H9 (cell line): ENCODE data around the gene FCER1G. TPM values are rescaled to one million over a fixed set of nuclear protein-coding genes. Genes with fewer than 3 reads are reported as not detected.

ENCODE experiments used
- DNase-seq: peaks from one replicate; pipeline ENCODE4 v3.0.0-alpha.2; 2017
- H2AFZ ChIP-seq: one replicate; pipeline ENCODE4 v1.6.1; 2013; ENCODE audit warnings: mild to moderate bottlenecking, low read length, control low read depth, moderate library complexity
- H2AK5ac ChIP-seq: 2 replicates; pipeline ENCODE4 v1.6.1; 2013; ENCODE audit warnings: low read length, control low read depth, mixed read lengths; ENCODE audit not compliant: insufficient read length
- H2BK120ac ChIP-seq: one replicate; pipeline ENCODE4 v1.6.1; 2013; ENCODE audit warnings: low read depth, mild to moderate bottlenecking, low read length, control low read depth, inconsistent platforms; ENCODE audit not compliant: poor library complexity, severe bottlenecking
- H2BK12ac ChIP-seq: 2 replicates; pipeline ENCODE4 v1.6.1; 2013; ENCODE audit warnings: low read length, control low read depth, mixed read lengths, low read depth; ENCODE audit not compliant: insufficient read length
- H2BK15ac ChIP-seq: 2 replicates; pipeline ENCODE4 v1.6.1; 2013; ENCODE audit warnings: low read depth, low read length, control low read depth
- H2BK20ac ChIP-seq: one replicate; pipeline ENCODE4 v1.6.1; 2013; ENCODE audit warnings: low read depth, mild to moderate bottlenecking, low read length, control low read depth, inconsistent platforms; ENCODE audit not compliant: poor library complexity, severe bottlenecking
- H2BK5ac ChIP-seq: 2 replicates; pipeline ENCODE4 v1.6.1; 2013; ENCODE audit warnings: low read length, control low read depth, mixed read lengths; ENCODE audit not compliant: insufficient read length
- H3K14ac ChIP-seq: 2 replicates; pipeline ENCODE4 v1.6.1; 2013; ENCODE audit warnings: low read length, control low read depth; ENCODE audit not compliant: insufficient read depth
- H3K18ac ChIP-seq: 2 replicates; pipeline ENCODE4 v1.6.1; 2013; ENCODE audit warnings: low read depth, mild to moderate bottlenecking, mixed read lengths, low read length, control low read depth; ENCODE audit not compliant: insufficient read length
- H3K23ac ChIP-seq: 2 replicates; pipeline ENCODE4 v1.6.1; 2013; ENCODE audit warnings: low read length, control low read depth, mixed read lengths, low read depth; ENCODE audit not compliant: insufficient read length
- H3K23me2 ChIP-seq: 2 replicates; pipeline ENCODE4 v1.6.1; 2013; ENCODE audit warnings: low read depth, mild to moderate bottlenecking, mixed read lengths, low read length, control low read depth; ENCODE audit not compliant: insufficient read length, poor library complexity, severe bottlenecking
- H3K27ac ChIP-seq: 2 replicates; pipeline ENCODE4 v1.5.1; 2013; ENCODE audit warnings: low read length, control low read depth, mixed read lengths, low read depth; ENCODE audit not compliant: insufficient read length
- H3K27me3 ChIP-seq: 2 replicates; pipeline ENCODE4 v1.6.1; 2013; ENCODE audit warnings: low read length, control low read depth, inconsistent platforms; ENCODE audit not compliant: insufficient read depth
- H3K4ac ChIP-seq: 2 replicates; pipeline ENCODE4 v1.6.1; 2013; ENCODE audit warnings: low read depth, mild to moderate bottlenecking, control low read depth, inconsistent platforms, low read length, moderate library complexity
- H3K4me1 ChIP-seq: 2 replicates; pipeline ENCODE4 v1.6.1; 2013; ENCODE audit warnings: low read length, control low read depth, inconsistent platforms; ENCODE audit not compliant: insufficient read depth
- H3K4me2 ChIP-seq: 2 replicates; pipeline ENCODE4 v1.6.1; 2013; ENCODE audit warnings: low read length, control low read depth, mixed read lengths; ENCODE audit not compliant: insufficient read length, insufficient read depth
- H3K56ac ChIP-seq: 2 replicates; pipeline ENCODE4 v1.6.1; 2013; ENCODE audit warnings: low read depth, mild to moderate bottlenecking, mixed read lengths, low read length, control low read depth; ENCODE audit not compliant: insufficient read length
- H3K79me1 ChIP-seq: 2 replicates; pipeline ENCODE4 v1.6.1; 2013; ENCODE audit warnings: low read depth, mild to moderate bottlenecking, moderate library complexity, low read length, control low read depth, inconsistent platforms; ENCODE audit not compliant: insufficient read depth, poor library complexity, severe bottlenecking
- H3K79me2 ChIP-seq: 2 replicates; pipeline ENCODE4 v1.6.1; 2013; ENCODE audit warnings: low read length, control low read depth, inconsistent platforms; ENCODE audit not compliant: insufficient read depth
- H3K9ac ChIP-seq: 2 replicates; pipeline ENCODE4 v1.6.1; 2013; ENCODE audit warnings: low read length, control low read depth, mixed read lengths; ENCODE audit not compliant: insufficient read length; ENCODE audit errors: extremely low read depth
- H3K9me3 ChIP-seq: one replicate; pipeline ENCODE4 v1.6.1; 2013; ENCODE audit warnings: low read depth, low read length, inconsistent platforms; ENCODE audit not compliant: control insufficient read depth
- H3T11ph ChIP-seq: one replicate; pipeline ENCODE4 v1.6.1; 2013; ENCODE audit warnings: mild to moderate bottlenecking, low read length, control low read depth, inconsistent platforms
- H4K20me1 ChIP-seq: one replicate; pipeline ENCODE4 v1.6.1; 2013; ENCODE audit not compliant: control insufficient read depth, insufficient read length, insufficient read depth
- H4K5ac ChIP-seq: 2 replicates; pipeline ENCODE4 v1.6.1; 2013; ENCODE audit warnings: low read depth, mild to moderate bottlenecking, mixed read lengths, low read length, control low read depth; ENCODE audit not compliant: insufficient read length
- H4K8ac ChIP-seq: replicated peaks from 2 replicates; pipeline ENCODE4 v1.6.1; 2013; ENCODE audit warnings: low read length, control low read depth, mixed read lengths, low read depth; ENCODE audit not compliant: insufficient read length
- H4K91ac ChIP-seq: 2 replicates; pipeline ENCODE4 v1.6.1; 2013; ENCODE audit warnings: low read depth, mild to moderate bottlenecking, moderate library complexity, mixed read lengths, low read length, control low read depth; ENCODE audit not compliant: insufficient read length
- H3K27ac Mint-ChIP-seq, 3 experiments: 2 replicates in 2 of 3; 3 replicates in 1 of 3; pipeline ENCODE4 v1.8.0; 2020 to 2021; ENCODE audit warnings: mixed read lengths in 3 of 3, mild to moderate bottlenecking in 1 of 3, moderate library complexity in 1 of 3
- H3K27me3 Mint-ChIP-seq: 2 replicates; pipeline ENCODE4 v1.8.0; 2021; ENCODE audit warnings: low read depth, mild to moderate bottlenecking, moderate library complexity, mixed read lengths
- H3K36me3 Mint-ChIP-seq, 3 experiments: 2 replicates in 2 of 3; 3 replicates in 1 of 3; pipeline ENCODE4 v1.8.0; 2020 to 2021; ENCODE audit warnings: low read depth in 3 of 3, mixed read lengths in 3 of 3; ENCODE audit not compliant: insufficient read depth in 1 of 3
- H3K4me1 Mint-ChIP-seq, 2 experiments: 2 replicates each; pipeline ENCODE4 v1.8.0; 2020; ENCODE audit warnings: mixed read lengths in 2 of 2
- H3K4me3 Mint-ChIP-seq, 2 experiments: 2 replicates in 1 of 2; 3 replicates in 1 of 2; pipeline ENCODE4 v1.8.0; 2020 to 2021; ENCODE audit warnings: mild to moderate bottlenecking in 2 of 2, mixed read lengths in 2 of 2, moderate library complexity in 1 of 2
- H3K9me3 Mint-ChIP-seq, 2 experiments: 2 replicates in 1 of 2; 3 replicates in 1 of 2; pipeline ENCODE4 v1.8.0; 2020; ENCODE audit warnings: mild to moderate bottlenecking in 2 of 2, mixed read lengths in 2 of 2, moderate library complexity in 1 of 2
- CTCF ChIP-seq: fragments of 200-600 bp; sonication (generic); conservative IDR thresholded peaks from 3 replicates; pipeline ENCODE4 v1.8.0; 2021; ENCODE audit warnings: antibody characterized with exemption, mild to moderate bottlenecking
- WGBS: extraction: QIAGEN DNeasy Blood & Tissue Kit; methylation state at CpG from one replicate; pipeline ENCODE4 v1.1.7; 2013; ENCODE audit warnings: missing lambda C conversion rate, low lambda C conversion rate, mixed read lengths; ENCODE audit not compliant: insufficient read length; ENCODE audit errors: extremely low coverage; 5-methylcytosine and 5-hydroxymethylcytosine counted together
- total RNA-seq: library from RNA; stranded (reverse); gene quantifications from 2 replicates; pipeline ENCODE4 v1.2.1, GENCODE V29; 2021

Gene FCER1G
- total RNA-seq, 1 experiment from 2014 or later, result 0.90 TPM

GRCh38 chr1:161172776-161173376 lies 42.2 kb upstream of the FCER1G start:
- Histone ChIP-seq H2BK12ac (no peak overlapping the region), H4K91ac (no peak overlapping the region), H3K9ac (no peak overlapping the region), H3K18ac (no peak overlapping the region), H3K4me1 (no peaks in the 10 kb centered on the region; the same call in 1 of the 2 replicates), H2BK5ac (no peak overlapping the region), H3K27ac (no peak overlapping the region), H3K23me2 (peaks cover 6% of the 10 kb centered on the region), H4K20me1 (no peaks in the 10 kb centered on the region), H4K5ac (no peak overlapping the region), H3K4me2 (no peak overlapping the region), H3K79me1 (no peaks in the 10 kb centered on the region), H3K4ac (no peak overlapping the region), H2AK5ac (no peak overlapping the region), H2AFZ (no peak overlapping the region), H3K9me3 (no peaks in the 10 kb centered on the region), H3K27me3 (no peaks in the 10 kb centered on the region), H2BK120ac (no peak overlapping the region), H3K14ac (no peak overlapping the region), H3K23ac (no peak overlapping the region), H3T11ph (no peak overlapping the region), H3K56ac (no peak overlapping the region), H3K79me2 (no peaks in the 10 kb centered on the region), H4K8ac (no peak overlapping the region), H2BK15ac (no peak overlapping the region), H2BK20ac (no peak overlapping the region)
- DNase-seq, result no peak
- Mint-ChIP-seq H3K9me3 (no peaks in the 10 kb centered on the region), H3K4me1 (peaks cover 15% of the 10 kb centered on the region in 2 experiments), H3K4me3 (peak overlapping the region in 1 of 2 experiments; percentile 50; a peak in 1 of 5 replicates), H3K27ac (no peak overlapping the region), H3K27me3 (no peaks in the 10 kb centered on the region), H3K36me3 (peaks cover 25 to 69% (median 68%) of the 10 kb centered on the region in 3 experiments; a peak in 6 of 7 replicates)
- no peak for TF ChIP-seq CTCF
- WGBS, result no CpG with 5 or more reads among the region's 4 CpGs
